Panc1 (cell line): ENCODE results near the gene ASB16. TPM values are rescaled to one million over a fixed set of nuclear protein-coding genes. Genes with fewer than 3 reads are reported as not detected.

Source experiments
- ATAC-seq: fragments of 200-7000 bp; cut with Tn5 transposase; 2 replicates; pipeline ENCODE4 v1.9.1; 2020; ENCODE audit warnings: mild to moderate bottlenecking, moderate library complexity
- BruUV-seq: library from RNA; stranded (reverse); fragments of 400-500 nt; replicated peaks from 2 replicates; lab custom pipeline; 2021; lab: Mats Ljungman, UMichigan
- CTCF ChIA-PET: fragments of 300-600 bp; sonication (Branson Sonifier 250); formaldehyde crosslinking; loops from one replicate; lab custom pipeline; 2022; ENCODE audit warnings: antibody characterized with exemption; lab: Charles Lee
- POLR2A ChIA-PET: fragments of 300-600 bp; sonication (Branson Sonifier 250); formaldehyde crosslinking; loops from one replicate; lab custom pipeline; 2022; ENCODE audit warnings: antibody characterized with exemption; lab: Charles Lee
- DNase-seq: peaks from one replicate; pipeline ENCODE4 v3.0.0-alpha.2; 2010; ENCODE audit warnings: low read depth, low spot score
- H3K27ac ChIP-seq: 2 replicates; pipeline ENCODE4 v1.5.1; 2011; ENCODE audit warnings: mild to moderate bottlenecking, low read length, inconsistent platforms
- H3K27me3 ChIP-seq: fragments of 200-500 bp; sonication (Bioruptor generic); 2 replicates; pipeline ENCODE4 v1.6.0; 2014; ENCODE audit warnings: low read length, inconsistent platforms; ENCODE audit not compliant: control insufficient read depth, insufficient read depth
- H3K36me3 ChIP-seq: fragments of 200-500 bp; sonication (Bioruptor generic); 2 replicates; pipeline ENCODE4 v1.5.1; 2014; ENCODE audit warnings: inconsistent platforms, mild to moderate bottlenecking, low read length, moderate library complexity; ENCODE audit not compliant: control insufficient read depth, insufficient read depth
- H3K4me1 ChIP-seq: 2 replicates; pipeline ENCODE4 v1.5.1; 2011; ENCODE audit warnings: inconsistent platforms, mild to moderate bottlenecking, low read length, moderate library complexity; ENCODE audit not compliant: control insufficient read depth, insufficient read depth
- H3K4me3 ChIP-seq, 2 experiments: 2 replicates each; pipeline ENCODE4 v1.5.1; 2011 to 2012; ENCODE audit warnings: low read depth in 2 of 2, low read length in 2 of 2, mild to moderate bottlenecking in 2 of 2, inconsistent platforms in 1 of 2, moderate library complexity in 1 of 2
- H3K9me3 ChIP-seq: fragments of 200-500 bp; sonication (Bioruptor generic); 2 replicates; pipeline ENCODE4 v1.5.1; 2014; ENCODE audit warnings: low read depth, mild to moderate bottlenecking, inconsistent platforms, low read length, moderate library complexity; ENCODE audit not compliant: control insufficient read depth, insufficient read depth
- POLR2AphosphoS5 ChIP-seq: IDR thresholded peaks from 2 replicates; pipeline ENCODE4 v1.6.1; 2012; ENCODE audit warnings: mild to moderate bottlenecking, low read depth, low read length, moderate library complexity
- REST ChIP-seq, 2 experiments: IDR thresholded peaks; 2 replicates each; pipeline ENCODE4 v1.6.1; 2011 to 2012; ENCODE audit warnings: low read depth in 2 of 2, control low read depth in 1 of 2, low read length in 1 of 2, mild to moderate bottlenecking in 1 of 2, moderate library complexity in 1 of 2; ENCODE audit not compliant: insufficient read depth in 1 of 2
- SIN3A ChIP-seq: IDR thresholded peaks from 2 replicates; pipeline ENCODE4 v1.6.1; 2012; ENCODE audit warnings: low read depth, mild to moderate bottlenecking, low read length, moderate library complexity, borderline replicate concordance; ENCODE audit not compliant: insufficient read depth
- TCF7L2 ChIP-seq: IDR thresholded peaks from 2 replicates; pipeline ENCODE4 v1.6.1; 2011; ENCODE audit warnings: mild to moderate bottlenecking, low read depth, low read length, inconsistent platforms
- in situ Hi-C: cut with HindIII; loops from 2 replicates; pipeline ENCODE4 v1.10.0; 2016; ENCODE audit warnings: low sequenced_read_pairs, low pct_unique_long_range_greater_than_20kb
- intact Hi-C: fragments of 100-400 bp; cut with micrococcal nuclease; formaldehyde crosslinking; loops from one replicate; pipeline ENCODE4 v1.10.0; 2022; ENCODE audit not compliant: unreplicated experiment
- total RNA-seq: library from RNA; stranded (reverse); gene quantifications from one replicate; pipeline ENCODE4 v1.2.1, GENCODE V29; 2021; ENCODE audit not compliant: unreplicated experiment
- TF ChIP-seq, protein P1 (sequence below): fragments of 450-650 bp; IDR thresholded peaks from 2 replicates; pipeline ENCODE4 v1.5.1; 2017; ENCODE audit warnings: mild to moderate bottlenecking

Gene ASB16
- total RNA-seq, 1 experiment from 2014 or later: not detected

- BruUV-seq: no TSS peak
- no peak for DNase-seq
- no peaks in the 10 kb centered on the region; the same call in 1 of the 2 replicates for H3K36me3 ChIP-seq
- no peaks in the 10 kb centered on the region for H3K9me3 ChIP-seq
- TF ChIP-seq SIN3A: no peak
- ATAC-seq: no peak
- POLR2A ChIA-PET: interaction anchor here (0.6 kb wide), 1 partner anchor 93 kb away, joined by 6 read pairs; no protein-coding TSS in a partner anchor
- in situ Hi-C loops: no loop called here
- H3K4me3 ChIP-seq: no peak overlapping the region
- peaks cover 7% of the 10 kb centered on the region; the same call in 1 of the 2 replicates for H3K4me1 ChIP-seq
- no peaks in the 10 kb centered on the region for H3K27me3 ChIP-seq
- intact Hi-C loops: no loop called here
- CTCF ChIA-PET: interaction anchor here (0.7 kb wide), 1 partner anchor 1609 kb away, joined by 4 read pairs; no protein-coding TSS in a partner anchor
- no peak overlapping the region for H3K27ac ChIP-seq
These were observed 13.8 kb downstream of the ASB16 start for GRCh38 chr17:44184212-44184810.

GRCh38 chr17:44186307-44187130 is 16.0 kb downstream of the ASB16 start, which contains the start of gene TMUB2:
TSS of gene TMUB2 (plus strand) at chr17:44186972. CDS start at chr17:44187709, 737 bp downstream.
- DNase-seq: peak; percentile 89
- Histone ChIP-seq H3K4me3 (peak within 1 kb of the TSS; percentile 92 to 97), H3K27me3 (no peaks in the 10 kb centered on the region), H3K27ac (peak within 1 kb of the TSS; percentile 95), H3K36me3 (no peaks in the 10 kb centered on the region; the same call in 1 of the 2 replicates), H3K9me3 (no peaks in the 10 kb centered on the region), H3K4me1 (peaks cover 7% of the 10 kb centered on the region; the same call in 1 of the 2 replicates)
- in situ Hi-C loops (no loop called here), intact Hi-C loops (no loop called here)
- ChIA-PET POLR2A (interaction anchor here (0.6 kb wide), 1 partner anchor 97 kb away, joined by 3 read pairs; no protein-coding TSS in a partner anchor), CTCF (interaction anchor here (0.7 kb wide), 1 partner anchor 374 kb away, joined by 7 read pairs; no protein-coding TSS in a partner anchor)
- BruUV-seq: TSS peak; percentile 67
- TF ChIP-seq POLR2AphosphoS5: peak; percentile 88
- TF ChIP-seq, protein P1, sequence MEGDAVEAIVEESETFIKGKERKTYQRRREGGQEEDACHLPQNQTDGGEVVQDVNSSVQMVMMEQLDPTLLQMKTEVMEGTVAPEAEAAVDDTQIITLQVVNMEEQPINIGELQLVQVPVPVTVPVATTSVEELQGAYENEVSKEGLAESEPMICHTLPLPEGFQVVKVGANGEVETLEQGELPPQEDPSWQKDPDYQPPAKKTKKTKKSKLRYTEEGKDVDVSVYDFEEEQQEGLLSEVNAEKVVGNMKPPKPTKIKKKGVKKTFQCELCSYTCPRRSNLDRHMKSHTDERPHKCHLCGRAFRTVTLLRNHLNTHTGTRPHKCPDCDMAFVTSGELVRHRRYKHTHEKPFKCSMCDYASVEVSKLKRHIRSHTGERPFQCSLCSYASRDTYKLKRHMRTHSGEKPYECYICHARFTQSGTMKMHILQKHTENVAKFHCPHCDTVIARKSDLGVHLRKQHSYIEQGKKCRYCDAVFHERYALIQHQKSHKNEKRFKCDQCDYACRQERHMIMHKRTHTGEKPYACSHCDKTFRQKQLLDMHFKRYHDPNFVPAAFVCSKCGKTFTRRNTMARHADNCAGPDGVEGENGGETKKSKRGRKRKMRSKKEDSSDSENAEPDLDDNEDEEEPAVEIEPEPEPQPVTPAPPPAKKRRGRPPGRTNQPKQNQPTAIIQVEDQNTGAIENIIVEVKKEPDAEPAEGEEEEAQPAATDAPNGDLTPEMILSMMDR: no peak
- peak; percentile 95 for ATAC-seq

- H3K27me3 ChIP-seq: no peaks in the 10 kb centered on the region
- H3K27ac ChIP-seq: peak overlapping the region; percentile 95
- no TSS peak for BruUV-seq
- H3K9me3 ChIP-seq: no peaks in the 10 kb centered on the region
- H3K4me1 ChIP-seq: peaks cover 12% of the 10 kb centered on the region; the same call in 1 of the 2 replicates
- peak; percentile 68 for ATAC-seq
- H3K4me3 ChIP-seq: peak overlapping the region; percentile 89 to 97
- CTCF ChIA-PET: no interaction called here
- no peak for TF ChIP-seq REST (IDR thresholded peaks at IDR 0.05; ENCODE audit: insufficient read depth in 1 of 2, low read depth in 2 of 2, low read length in 1 of 2)
- TF ChIP-seq, protein P1: no peak
- TF ChIP-seq TCF7L2: no peak
- no peak for TF ChIP-seq SIN3A
- TF ChIP-seq POLR2AphosphoS5: no peak; the same call in 1 of the 2 replicates
- intact Hi-C loops (no loop called here), in situ Hi-C loops (no loop called here)
- no peak for DNase-seq
- H3K36me3 ChIP-seq: no peaks in the 10 kb centered on the region; the same call in 1 of the 2 replicates
- POLR2A ChIA-PET: interaction anchor here (0.6 kb wide), 1 partner anchor 98 kb away, joined by 3 read pairs; no protein-coding TSS in a partner anchor
These were observed 16.8 kb downstream of the ASB16 start for GRCh38 chr17:44187131-44187899.
